A549 (cell line): ENCODE data around the gene ADK.

Experiments
- CHD2 ChIP-seq: fragments of 150-350 bp; IDR thresholded peaks from 2 replicates; pipeline ENCODE4 v1.6.1; 2014; ENCODE audit warnings: low read length; ENCODE audit not compliant: partially characterized antibody
- JUNB ChIP-seq: fragments of >200 bp; sonication (Bioruptor Twin); formaldehyde crosslinking; IDR thresholded peaks from 2 replicates; pipeline ENCODE4 v1.6.1; 2016
- NFE2L2 ChIP-seq: fragments of 150-350 bp; conservative IDR thresholded peaks from 2 replicates; pipeline ENCODE4 v1.6.1; 2014; ENCODE audit warnings: low read length
- POLR2A ChIP-seq: IDR thresholded peaks from 2 replicates; pipeline ENCODE4 v1.6.1; 2012; ENCODE audit warnings: mild to moderate bottlenecking, low read length
- POLR2AphosphoS2 ChIP-seq: conservative IDR thresholded peaks from 2 replicates; pipeline ENCODE4 v1.6.1; 2012; ENCODE audit warnings: low read length, improper control_type of control experiment, inconsistent platforms
- TF ChIP-seq, protein P1 (sequence below): fragments of >200 bp; sonication (Bioruptor Twin); formaldehyde crosslinking; IDR thresholded peaks from 3 replicates; pipeline ENCODE4 v1.5.1; 2016

DNA sequence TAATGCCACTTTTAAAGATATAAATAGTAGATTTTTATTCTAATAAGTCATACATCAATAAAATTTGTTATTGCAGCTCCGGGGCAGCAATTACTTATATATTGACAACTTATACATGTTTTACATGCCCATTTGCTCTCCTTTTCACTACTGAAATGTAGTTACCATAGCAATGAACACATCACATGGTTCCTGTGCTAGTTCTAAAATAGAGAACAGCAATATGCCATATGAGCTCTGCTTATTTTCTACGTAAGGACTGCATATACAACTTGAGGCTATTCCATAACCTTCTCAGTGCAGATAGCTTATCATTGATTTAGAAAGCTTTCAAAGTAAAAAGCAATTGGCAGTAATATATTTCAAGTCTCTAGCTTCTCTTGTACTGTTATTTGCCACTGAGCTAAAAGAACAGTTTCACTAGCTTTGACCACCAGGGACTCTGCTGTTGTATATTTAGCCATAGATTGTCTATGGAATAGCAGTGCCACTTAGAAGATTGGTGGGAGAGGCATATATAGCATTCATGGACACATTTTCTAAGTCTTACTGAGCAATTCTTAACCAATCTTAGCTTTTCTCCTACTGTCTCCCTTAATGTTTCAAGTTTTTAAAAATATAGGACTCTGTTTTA lies 405.2 kb downstream of the ADK start:
- no peak for TF ChIP-seq POLR2A
- TF ChIP-seq, protein P1, sequence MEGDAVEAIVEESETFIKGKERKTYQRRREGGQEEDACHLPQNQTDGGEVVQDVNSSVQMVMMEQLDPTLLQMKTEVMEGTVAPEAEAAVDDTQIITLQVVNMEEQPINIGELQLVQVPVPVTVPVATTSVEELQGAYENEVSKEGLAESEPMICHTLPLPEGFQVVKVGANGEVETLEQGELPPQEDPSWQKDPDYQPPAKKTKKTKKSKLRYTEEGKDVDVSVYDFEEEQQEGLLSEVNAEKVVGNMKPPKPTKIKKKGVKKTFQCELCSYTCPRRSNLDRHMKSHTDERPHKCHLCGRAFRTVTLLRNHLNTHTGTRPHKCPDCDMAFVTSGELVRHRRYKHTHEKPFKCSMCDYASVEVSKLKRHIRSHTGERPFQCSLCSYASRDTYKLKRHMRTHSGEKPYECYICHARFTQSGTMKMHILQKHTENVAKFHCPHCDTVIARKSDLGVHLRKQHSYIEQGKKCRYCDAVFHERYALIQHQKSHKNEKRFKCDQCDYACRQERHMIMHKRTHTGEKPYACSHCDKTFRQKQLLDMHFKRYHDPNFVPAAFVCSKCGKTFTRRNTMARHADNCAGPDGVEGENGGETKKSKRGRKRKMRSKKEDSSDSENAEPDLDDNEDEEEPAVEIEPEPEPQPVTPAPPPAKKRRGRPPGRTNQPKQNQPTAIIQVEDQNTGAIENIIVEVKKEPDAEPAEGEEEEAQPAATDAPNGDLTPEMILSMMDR, result no peak
- TF ChIP-seq POLR2AphosphoS2, result no peak
- no peak for TF ChIP-seq CHD2
- TF ChIP-seq NFE2L2, result no peak
- no peak for TF ChIP-seq JUNB
